ENCODE results near the gene CX3CR1. TPM values are rescaled to one million over a fixed set of nuclear protein-coding genes. Genes with fewer than 3 reads are reported as not detected.

Gene CX3CR1
- total RNA-seq, 2 experiments from 2014 or later, result 0.13 TPM; not detected in 1

DNA sequence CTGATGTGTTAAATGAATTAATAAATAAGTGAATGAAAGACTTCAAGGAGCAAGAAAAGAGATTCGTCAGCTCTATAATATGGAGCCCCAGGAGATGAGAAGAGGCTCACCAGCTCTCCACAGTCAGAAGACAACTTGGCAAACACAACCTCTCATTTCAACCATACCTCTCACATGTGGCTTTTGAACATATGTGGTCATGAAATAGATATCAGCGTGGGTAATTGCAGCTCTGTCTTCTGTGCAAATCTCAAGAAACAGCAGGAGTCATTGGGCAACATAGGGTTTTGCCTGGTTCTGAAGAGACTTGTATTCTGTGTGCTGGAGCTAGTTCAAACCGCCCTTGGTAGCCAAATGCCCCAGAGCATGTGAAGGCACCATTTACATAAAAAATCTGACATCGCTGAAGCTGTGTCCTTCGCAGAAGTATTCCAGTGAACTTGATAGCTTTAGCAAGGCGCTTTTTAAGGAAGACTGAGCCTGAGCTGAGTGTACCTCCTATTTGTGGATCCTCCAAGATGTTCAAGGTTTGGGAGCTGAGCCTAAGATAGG lies 8.4 kb downstream of the CX3CR1 start:
- BruUV-seq (replicated peaks), result no TSS peak
- Histone ChIP-seq H3K9me2 (ENCODE audit: insufficient read depth, low read length) (no peaks in the 10 kb centered on the region), H3K27ac (ENCODE audit: low read depth, low read length, poor library complexity, severe bottlenecking) (no peak overlapping the region), H3K9me3 (ENCODE audit: low read length) (no peaks in the 10 kb centered on the region), H3K4me1 (ENCODE audit: insufficient read depth, low read length, poor library complexity, severe bottlenecking) (no peaks in the 10 kb centered on the region), H3K79me2 (ENCODE audit: insufficient read depth, low read depth, low read length) (no peaks in the 10 kb centered on the region), H3K4me2 (ENCODE audit: low read length) (no peak overlapping the region), H2AFZ (ENCODE audit: low read length) (no peak overlapping the region), H3K4me3 (ENCODE audit: low read depth, low read length, poor library complexity, severe bottlenecking) (no peak overlapping the region), H4K20me1 (ENCODE audit: insufficient read depth, low read length) (no peaks in the 10 kb centered on the region), H3K36me3 (ENCODE audit: insufficient read depth, low read length) (no peaks in the 10 kb centered on the region)
- no peak for DNase-seq (ENCODE audit: low spot score)
- intact Hi-C loops (cut with micrococcal nuclease; ENCODE audit: unreplicated experiment), result no loop called here
- ChIA-PET POLR2A (interaction anchor here (0.7 to 1.7 kb wide), 5 partner anchors 9 to 81 kb away, joined by 3 to 5 read pairs (median 3); no protein-coding TSS in a partner anchor), CTCF (ENCODE audit: unreplicated experiment) (interaction anchor here (1.9 kb wide), 1 partner anchor 17 kb away, joined by 5 read pairs; no protein-coding TSS in a partner anchor)
- TF ChIP-seq EZH2phosphoT487 (IDR thresholded peaks at IDR 0.05; ENCODE audit: borderline replicate concordance, low read depth, low read length), result no peak
- TF ChIP-seq, protein P1, sequence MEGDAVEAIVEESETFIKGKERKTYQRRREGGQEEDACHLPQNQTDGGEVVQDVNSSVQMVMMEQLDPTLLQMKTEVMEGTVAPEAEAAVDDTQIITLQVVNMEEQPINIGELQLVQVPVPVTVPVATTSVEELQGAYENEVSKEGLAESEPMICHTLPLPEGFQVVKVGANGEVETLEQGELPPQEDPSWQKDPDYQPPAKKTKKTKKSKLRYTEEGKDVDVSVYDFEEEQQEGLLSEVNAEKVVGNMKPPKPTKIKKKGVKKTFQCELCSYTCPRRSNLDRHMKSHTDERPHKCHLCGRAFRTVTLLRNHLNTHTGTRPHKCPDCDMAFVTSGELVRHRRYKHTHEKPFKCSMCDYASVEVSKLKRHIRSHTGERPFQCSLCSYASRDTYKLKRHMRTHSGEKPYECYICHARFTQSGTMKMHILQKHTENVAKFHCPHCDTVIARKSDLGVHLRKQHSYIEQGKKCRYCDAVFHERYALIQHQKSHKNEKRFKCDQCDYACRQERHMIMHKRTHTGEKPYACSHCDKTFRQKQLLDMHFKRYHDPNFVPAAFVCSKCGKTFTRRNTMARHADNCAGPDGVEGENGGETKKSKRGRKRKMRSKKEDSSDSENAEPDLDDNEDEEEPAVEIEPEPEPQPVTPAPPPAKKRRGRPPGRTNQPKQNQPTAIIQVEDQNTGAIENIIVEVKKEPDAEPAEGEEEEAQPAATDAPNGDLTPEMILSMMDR (conservative IDR thresholded peaks at IDR 0.05; ENCODE audit: low read length), result no peak

DNA sequence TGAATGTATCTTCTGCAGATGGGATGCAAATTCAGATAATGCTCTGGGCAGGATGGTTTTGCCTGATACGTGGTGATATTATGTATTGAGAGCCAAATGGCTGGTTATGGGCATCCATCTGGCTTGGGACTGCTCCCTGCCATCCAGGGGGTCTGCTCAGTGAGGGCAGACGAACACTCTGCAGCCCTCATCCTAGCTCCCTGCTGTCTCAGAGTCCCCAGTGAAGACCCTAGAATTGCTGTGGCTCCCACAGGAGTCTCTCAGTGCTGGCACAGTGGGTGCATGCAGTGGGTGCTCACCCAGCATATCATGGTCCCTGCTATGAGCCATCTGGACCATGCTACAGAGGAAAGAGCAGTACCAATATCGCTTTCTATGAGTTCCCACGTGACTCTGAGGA lies 10.3 kb downstream of the CX3CR1 start:
- H4K20me1 ChIP-seq (ENCODE audit: insufficient read depth, low read length), result no peaks in the 10 kb centered on the region
- DNase-seq (ENCODE audit: low spot score), result no peak
- no peaks in the 10 kb centered on the region for H3K9me2 ChIP-seq (ENCODE audit: insufficient read depth, low read length)
- intact Hi-C loops (cut with micrococcal nuclease; ENCODE audit: unreplicated experiment), result no loop called here
- BruUV-seq (replicated peaks), result no TSS peak
- H2AFZ ChIP-seq (ENCODE audit: low read length), result no peak overlapping the region
- TF ChIP-seq, protein P1 (conservative IDR thresholded peaks at IDR 0.05; ENCODE audit: low read length), result no peak
- no peak for TF ChIP-seq EZH2phosphoT487 (IDR thresholded peaks at IDR 0.05; ENCODE audit: borderline replicate concordance, low read depth, low read length)
- H3K9me3 ChIP-seq (ENCODE audit: low read length), result no peaks in the 10 kb centered on the region
- no peak overlapping the region for H3K27ac ChIP-seq (ENCODE audit: low read depth, low read length, poor library complexity, severe bottlenecking)
- H3K4me2 ChIP-seq (ENCODE audit: low read length), result no peak overlapping the region
- no peak overlapping the region for H3K4me3 ChIP-seq (ENCODE audit: low read depth, low read length, poor library complexity, severe bottlenecking)
- H3K79me2 ChIP-seq (ENCODE audit: insufficient read depth, low read depth, low read length), result no peaks in the 10 kb centered on the region
- no peaks in the 10 kb centered on the region for H3K36me3 ChIP-seq (ENCODE audit: insufficient read depth, low read length)
- POLR2A ChIA-PET, result interaction anchor here (0.5 to 1.9 kb wide), 4 partner anchors 12 to 134 kb away, joined by 3 to 5 read pairs (median 3); no protein-coding TSS in a partner anchor
- H3K4me1 ChIP-seq (ENCODE audit: insufficient read depth, low read length, poor library complexity, severe bottlenecking), result no peaks in the 10 kb centered on the region
- CTCF ChIA-PET (ENCODE audit: unreplicated experiment), result interaction anchor here (1.2 kb wide), 1 partner anchor 19 kb away, joined by 3 read pairs; no protein-coding TSS in a partner anchor

DNA sequence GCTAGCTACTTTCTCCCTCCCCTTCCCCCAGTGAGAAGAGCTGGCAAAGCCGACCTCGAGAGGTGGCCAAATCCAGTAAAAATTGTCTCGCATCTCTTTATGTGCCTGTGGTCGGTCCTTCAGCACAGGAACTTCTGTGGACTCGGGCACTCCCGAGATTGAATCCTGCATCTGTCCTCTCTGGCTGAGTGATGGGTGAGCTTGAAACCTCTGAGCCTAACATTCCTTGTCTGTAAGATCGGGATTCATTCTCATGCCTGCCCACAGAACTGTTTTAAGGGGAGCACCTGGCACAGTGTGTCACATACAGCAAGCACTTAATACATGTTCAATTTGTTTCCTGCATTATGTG lies 11.3 kb downstream of the CX3CR1 start:
- Histone ChIP-seq H3K27ac (ENCODE audit: low read depth, low read length, poor library complexity, severe bottlenecking) (no peak overlapping the region), H2AFZ (ENCODE audit: low read length) (no peak overlapping the region), H3K9me2 (ENCODE audit: insufficient read depth, low read length) (no peaks in the 10 kb centered on the region), H4K20me1 (ENCODE audit: insufficient read depth, low read length) (no peaks in the 10 kb centered on the region), H3K36me3 (ENCODE audit: insufficient read depth, low read length) (no peaks in the 10 kb centered on the region), H3K9me3 (ENCODE audit: low read length) (no peaks in the 10 kb centered on the region), H3K4me3 (ENCODE audit: low read depth, low read length, poor library complexity, severe bottlenecking) (no peak overlapping the region), H3K4me1 (ENCODE audit: insufficient read depth, low read length, poor library complexity, severe bottlenecking) (no peaks in the 10 kb centered on the region), H3K4me2 (ENCODE audit: low read length) (no peak overlapping the region), H3K79me2 (ENCODE audit: insufficient read depth, low read depth, low read length) (no peaks in the 10 kb centered on the region)
- intact Hi-C loops (cut with micrococcal nuclease; ENCODE audit: unreplicated experiment), result no loop called here
- CTCF ChIA-PET (ENCODE audit: unreplicated experiment), result no interaction called here
- TF ChIP-seq EZH2phosphoT487 (IDR thresholded peaks at IDR 0.05; ENCODE audit: borderline replicate concordance, low read depth, low read length), result no peak
- TF ChIP-seq, protein P1 (conservative IDR thresholded peaks at IDR 0.05; ENCODE audit: low read length), result no peak
- POLR2A ChIA-PET, result interaction anchor here (0.7 to 1.9 kb wide), 5 partner anchors 9 to 21 kb away, joined by 3 to 6 read pairs (median 4); no protein-coding TSS in a partner anchor
- no TSS peak for BruUV-seq (replicated peaks)
- DNase-seq (ENCODE audit: low spot score), result no peak
